Esophagus (tissue), 2 donors: ENCODE measurements around the gene KCNK1. TPM values are rescaled to one million over a fixed set of nuclear protein-coding genes. Genes with fewer than 3 reads are reported as not detected.

ENCODE experiments used
- H3K27ac ChIP-seq, 2 donors: one replicate each; pipeline ENCODE4 v1.5.1; 2013; ENCODE audit warnings: low read depth in 2 of 2, mild to moderate bottlenecking in 2 of 2, inconsistent platforms in 1 of 2, low read length in 1 of 2, moderate library complexity in 1 of 2
- H3K27me3 ChIP-seq, 2 donors: one replicate each; pipeline ENCODE4 v1.6.1; 2013; ENCODE audit warnings: low read length in 2 of 2, control low read depth in 1 of 2, mild to moderate bottlenecking in 1 of 2; ENCODE audit not compliant: insufficient read depth in 2 of 2, control insufficient read depth in 1 of 2
- H3K36me3 ChIP-seq, 2 donors: one replicate each; pipeline ENCODE4 v1.6.1; 2013; ENCODE audit warnings: low read length in 1 of 2; ENCODE audit not compliant: control insufficient read depth in 2 of 2, insufficient read depth in 2 of 2
- H3K4me1 ChIP-seq, 2 donors: one replicate each; pipeline ENCODE4 v1.6.1; 2013; ENCODE audit warnings: low read length in 1 of 2; ENCODE audit not compliant: control insufficient read depth in 2 of 2, insufficient read depth in 2 of 2
- H3K4me3 ChIP-seq, 2 donors: one replicate each; pipeline ENCODE4 v1.5.1; 2013; ENCODE audit warnings: low read length in 2 of 2, mild to moderate bottlenecking in 2 of 2, low read depth in 1 of 2, moderate library complexity in 1 of 2
- H3K9me3 ChIP-seq, 2 donors: one replicate each; pipeline ENCODE4 v1.6.1; 2013; ENCODE audit warnings: mild to moderate bottlenecking in 2 of 2, low read depth in 1 of 2, low read length in 1 of 2, moderate library complexity in 1 of 2; ENCODE audit not compliant: control insufficient read depth in 2 of 2, insufficient read depth in 1 of 2
- WGBS, 2 donors: extraction: QIAGEN DNeasy Blood & Tissue Kit; methylation state at CpG; one replicate each; pipeline ENCODE4 v1.1.7; 2013; 5-methylcytosine and 5-hydroxymethylcytosine counted together
- polyA plus RNA-seq, 2 donors: library from polyadenylated mRNA; stranded (reverse); fragments of 200-250 nt; gene quantifications; one replicate each; pipeline ENCODE4 v1.2.3, GENCODE V29; 2013
- donor health status: healthy with polysubstance abuse.
- donor health status: Bipolar disorder and iron deficiency.

Gene KCNK1
- polyA plus RNA-seq, 2 donors, result 23.2 to 26.3 TPM

- no peaks in the 10 kb centered on the region for H3K36me3 ChIP-seq
- WGBS, 2 donors, result 31 to 39% methylated on average over 4 of the region's 4 CpGs
Measured at GRCh38 chr1:233721004-233721595, 107.2 kb downstream of the KCNK1 start.

More at GRCh38 chr1:233721004-233721595, 107.2 kb downstream of the KCNK1 start:
- Histone ChIP-seq H3K4me3 (no peak overlapping the region), H3K27me3 (no peaks in the 10 kb centered on the region), H3K4me1 (no peaks in the 10 kb centered on the region), H3K27ac (no peak overlapping the region), H3K9me3 (no peaks in the 10 kb centered on the region)
